Measurements from ENCODE around the gene XRCC3. TPM values are rescaled to one million over a fixed set of nuclear protein-coding genes. Genes with fewer than 3 reads are reported as not detected.
"Not testable (repeated sequence)": the region's sequence is repeated elsewhere in the genome, so short reads cannot be mapped to it uniquely, and the experiment has no call there.

Gene XRCC3
- total RNA-seq, 1 experiment from 2014 or later: 14.5 TPM

- DNase-seq (ENCODE audit: low read depth): no peak
These were observed 20.7 kb downstream of the XRCC3 start for GRCh38 chr14:103694572-103695026.

- DNase-seq (ENCODE audit: low read depth): no peak
These were observed 21.7 kb downstream of the XRCC3 start for GRCh38 chr14:103693515-103693914.

- no peak for DNase-seq (ENCODE audit: low read depth)
These were observed 22.4 kb downstream of the XRCC3 start for GRCh38 chr14:103692871-103693270.

- no peak for DNase-seq (ENCODE audit: low read depth)
These were observed 23.1 kb downstream of the XRCC3 start for GRCh38 chr14:103692159-103692558.

GRCh38 chr14:103691655-103692054 lies 23.6 kb downstream of the XRCC3 start:
- DNase-seq (ENCODE audit: low read depth): not testable (repeated sequence)

GRCh38 chr14:103690332-103690731 lies 24.9 kb downstream of the XRCC3 start:
- no peak for DNase-seq (ENCODE audit: low read depth)

- peak; percentile 49 for DNase-seq (ENCODE audit: low read depth)
These were observed 26.0 kb downstream of the XRCC3 start for GRCh38 chr14:103688906-103689902.

GRCh38 chr14:103688441-103688840 lies 26.8 kb downstream of the XRCC3 start:
- no peak for DNase-seq (ENCODE audit: low read depth)

GRCh38 chr14:103687712-103688111 lies 27.5 kb downstream of the XRCC3 start:
- no peak for DNase-seq (ENCODE audit: low read depth)

- DNase-seq (ENCODE audit: low read depth): no peak
These were observed 28.3 kb downstream of the XRCC3 start for GRCh38 chr14:103686831-103687485.

- no peak for DNase-seq (ENCODE audit: low read depth)
These were observed 29.7 kb downstream of the XRCC3 start for GRCh38 chr14:103685276-103686211.

GRCh38 chr14:103684871-103685270 lies 30.4 kb downstream of the XRCC3 start:
- no peak for DNase-seq (ENCODE audit: low read depth)

- DNase-seq (ENCODE audit: low read depth): no peak
These were observed 30.8 kb downstream of the XRCC3 start for GRCh38 chr14:103684471-103684870.

- DNase-seq (ENCODE audit: low read depth): no peak
These were observed 32.1 kb downstream of the XRCC3 start for GRCh38 chr14:103683139-103683538.

- no peak for DNase-seq (ENCODE audit: low read depth)
These were observed 34.6 kb downstream of the XRCC3 start for GRCh38 chr14:103680491-103681231.

GRCh38 chr14:103679351-103679750 lies 35.9 kb downstream of the XRCC3 start:
- DNase-seq (ENCODE audit: low read depth): no peak

- DNase-seq (ENCODE audit: low read depth): no peak
These were observed 38.2 kb downstream of the XRCC3 start for GRCh38 chr14:103676881-103677675.

GRCh38 chr14:103675957-103676356 lies 39.3 kb downstream of the XRCC3 start:
- DNase-seq (ENCODE audit: low read depth): no peak

GRCh38 chr14:103671911-103672310 lies 43.3 kb downstream of the XRCC3 start:
- no peak for DNase-seq (ENCODE audit: low read depth)

- DNase-seq (ENCODE audit: low read depth): no peak
These were observed 45.9 kb downstream of the XRCC3 start for GRCh38 chr14:103669370-103669769.

Measured in RPMI7951 (cell line).